Measurements from ENCODE around the gene POMC.

POMC gene

DNA sequence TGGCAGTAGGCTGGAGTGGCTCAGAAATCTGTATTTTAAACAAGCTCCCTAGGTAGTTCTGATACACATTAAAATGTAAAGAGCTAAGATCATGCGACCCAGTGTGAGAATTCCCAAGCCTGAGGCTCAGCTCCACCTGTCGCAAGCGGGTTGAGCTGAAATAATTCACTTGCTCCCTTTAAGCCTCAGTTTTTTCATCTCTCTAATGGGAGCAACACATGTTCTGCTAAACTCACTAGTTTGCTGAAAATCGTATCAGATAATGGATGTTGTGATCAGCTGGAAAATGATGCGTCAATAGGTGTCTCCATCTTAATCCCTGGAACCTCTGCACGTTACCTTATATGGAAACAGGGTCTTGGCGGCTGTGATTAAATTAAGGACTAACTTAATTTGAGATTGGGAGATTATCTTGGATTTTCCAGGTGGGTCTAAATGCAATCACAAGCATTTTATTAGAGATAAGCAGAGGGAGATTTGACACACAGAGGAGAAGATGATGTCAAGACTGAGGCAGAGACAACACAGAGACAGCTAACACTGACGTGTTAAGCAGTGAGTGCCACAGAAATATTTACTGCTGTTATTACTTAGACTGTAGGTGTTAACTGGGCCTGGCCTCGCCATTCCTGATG is 53.0 kb downstream of the POMC start:
- Histone ChIP-seq H3K27me3 (ENCODE audit: insufficient read depth, low read length) (peaks cover 6% of the 10 kb centered on the region; the same call in 1 of the 2 replicates), H3K27ac (ENCODE audit: low read depth, low read length, poor library complexity, severe bottlenecking) (no peak overlapping the region), H3K9me2 (ENCODE audit: low read depth, low read length) (no peaks in the 10 kb centered on the region), H3K9ac (ENCODE audit: low read length) (no peak overlapping the region), H3K36me3 (ENCODE audit: insufficient read depth, low read length) (no peaks in the 10 kb centered on the region), H3K4me2 (ENCODE audit: low read length) (no peak overlapping the region), H3K9me3 (ENCODE audit: low read length) (no peaks in the 10 kb centered on the region), H2AFZ (ENCODE audit: low read length) (no peak overlapping the region), H3F3A (ENCODE audit: insufficient read depth, low read length) (no peaks in the 10 kb centered on the region), H3K4me3 (ENCODE audit: low read depth, low read length, poor library complexity, severe bottlenecking) (no peak overlapping the region), H3K4me1 (ENCODE audit: insufficient read depth, low read length, severe bottlenecking) (no peaks in the 10 kb centered on the region), H4K20me1 (ENCODE audit: insufficient read depth, low read length) (no peaks in the 10 kb centered on the region), H3K79me2 (ENCODE audit: insufficient read depth, low read length) (no peaks in the 10 kb centered on the region)
- TF ChIP-seq EZH2 (IDR thresholded peaks at IDR 0.05; ENCODE audit: borderline replicate concordance, low read length) = no peak
- TF ChIP-seq, protein P1, sequence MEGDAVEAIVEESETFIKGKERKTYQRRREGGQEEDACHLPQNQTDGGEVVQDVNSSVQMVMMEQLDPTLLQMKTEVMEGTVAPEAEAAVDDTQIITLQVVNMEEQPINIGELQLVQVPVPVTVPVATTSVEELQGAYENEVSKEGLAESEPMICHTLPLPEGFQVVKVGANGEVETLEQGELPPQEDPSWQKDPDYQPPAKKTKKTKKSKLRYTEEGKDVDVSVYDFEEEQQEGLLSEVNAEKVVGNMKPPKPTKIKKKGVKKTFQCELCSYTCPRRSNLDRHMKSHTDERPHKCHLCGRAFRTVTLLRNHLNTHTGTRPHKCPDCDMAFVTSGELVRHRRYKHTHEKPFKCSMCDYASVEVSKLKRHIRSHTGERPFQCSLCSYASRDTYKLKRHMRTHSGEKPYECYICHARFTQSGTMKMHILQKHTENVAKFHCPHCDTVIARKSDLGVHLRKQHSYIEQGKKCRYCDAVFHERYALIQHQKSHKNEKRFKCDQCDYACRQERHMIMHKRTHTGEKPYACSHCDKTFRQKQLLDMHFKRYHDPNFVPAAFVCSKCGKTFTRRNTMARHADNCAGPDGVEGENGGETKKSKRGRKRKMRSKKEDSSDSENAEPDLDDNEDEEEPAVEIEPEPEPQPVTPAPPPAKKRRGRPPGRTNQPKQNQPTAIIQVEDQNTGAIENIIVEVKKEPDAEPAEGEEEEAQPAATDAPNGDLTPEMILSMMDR (IDR thresholded peaks at IDR 0.05; ENCODE audit: low read length) = no peak

DNA sequence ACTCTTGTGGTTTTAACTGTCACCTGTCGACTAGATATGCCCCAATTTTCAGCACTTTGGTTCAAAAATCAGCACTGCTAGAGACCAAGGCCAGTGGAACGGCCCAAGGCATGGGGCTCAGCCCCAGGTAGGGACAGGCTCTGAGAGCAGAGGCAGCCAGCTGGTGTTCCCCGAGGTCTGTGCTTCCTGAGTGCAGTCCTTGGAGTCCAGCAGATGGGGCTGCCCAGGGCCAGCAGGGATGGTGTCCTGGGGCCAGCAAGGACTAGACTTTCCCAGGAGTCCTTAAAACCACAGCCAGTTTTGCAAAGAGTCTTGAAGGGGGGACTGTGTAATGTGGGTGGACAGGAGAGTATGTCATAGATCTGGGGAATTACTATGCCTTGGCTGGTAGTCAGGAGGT is 56.3 kb downstream of the POMC start:
- Histone ChIP-seq H4K20me1 (ENCODE audit: insufficient read depth, low read length) (no peaks in the 10 kb centered on the region), H3K36me3 (ENCODE audit: insufficient read depth, low read length) (no peaks in the 10 kb centered on the region), H3K27ac (ENCODE audit: low read depth, low read length, poor library complexity, severe bottlenecking) (no peak overlapping the region), H3K79me2 (ENCODE audit: insufficient read depth, low read length) (no peaks in the 10 kb centered on the region), H3K4me3 (ENCODE audit: low read depth, low read length, poor library complexity, severe bottlenecking) (no peak overlapping the region), H2AFZ (ENCODE audit: low read length) (no peak overlapping the region), H3K4me1 (ENCODE audit: insufficient read depth, low read length, severe bottlenecking) (no peaks in the 10 kb centered on the region), H3K27me3 (ENCODE audit: insufficient read depth, low read length) (peaks cover 7% of the 10 kb centered on the region; the same call in 1 of the 2 replicates), H3F3A (ENCODE audit: insufficient read depth, low read length) (no peaks in the 10 kb centered on the region), H3K9me3 (ENCODE audit: low read length) (no peaks in the 10 kb centered on the region), H3K9ac (ENCODE audit: low read length) (no peak overlapping the region), H3K4me2 (ENCODE audit: low read length) (no peak overlapping the region), H3K9me2 (ENCODE audit: low read depth, low read length) (no peaks in the 10 kb centered on the region)
- TF ChIP-seq, protein P1 (IDR thresholded peaks at IDR 0.05; ENCODE audit: low read length) = no peak
- no peak for TF ChIP-seq EZH2 (IDR thresholded peaks at IDR 0.05; ENCODE audit: borderline replicate concordance, low read length)

Measured in OCI-LY1 (cell line).